A549 treated with AZD9567 at 1 μM for 4 hours (cell line): ENCODE data around the gene ZFP69B. TPM values are rescaled to one million over a fixed set of nuclear protein-coding genes. Genes with fewer than 3 reads are reported as not detected.

Experiments used
- total RNA-seq: library from RNA; stranded (reverse); fragments of 200-300 nt; extraction: Qiagen RNA extraction; gene quantifications from 5 replicates; pipeline ENCODE4 v1.2.3, GENCODE V29; 2022; ENCODE audit not compliant: insufficient read depth

The ZFP69B gene
- total RNA-seq = 1.3 to 2.1 TPM (median 1.5 TPM) in 5 replicates

GRCh38 chr1:40449684-40450494 is at the start of gene ZFP69B:
ZFP69B (plus strand) TSS chr1:40450476; CDS start chr1:40450962, 486 bp downstream.

DNA sequence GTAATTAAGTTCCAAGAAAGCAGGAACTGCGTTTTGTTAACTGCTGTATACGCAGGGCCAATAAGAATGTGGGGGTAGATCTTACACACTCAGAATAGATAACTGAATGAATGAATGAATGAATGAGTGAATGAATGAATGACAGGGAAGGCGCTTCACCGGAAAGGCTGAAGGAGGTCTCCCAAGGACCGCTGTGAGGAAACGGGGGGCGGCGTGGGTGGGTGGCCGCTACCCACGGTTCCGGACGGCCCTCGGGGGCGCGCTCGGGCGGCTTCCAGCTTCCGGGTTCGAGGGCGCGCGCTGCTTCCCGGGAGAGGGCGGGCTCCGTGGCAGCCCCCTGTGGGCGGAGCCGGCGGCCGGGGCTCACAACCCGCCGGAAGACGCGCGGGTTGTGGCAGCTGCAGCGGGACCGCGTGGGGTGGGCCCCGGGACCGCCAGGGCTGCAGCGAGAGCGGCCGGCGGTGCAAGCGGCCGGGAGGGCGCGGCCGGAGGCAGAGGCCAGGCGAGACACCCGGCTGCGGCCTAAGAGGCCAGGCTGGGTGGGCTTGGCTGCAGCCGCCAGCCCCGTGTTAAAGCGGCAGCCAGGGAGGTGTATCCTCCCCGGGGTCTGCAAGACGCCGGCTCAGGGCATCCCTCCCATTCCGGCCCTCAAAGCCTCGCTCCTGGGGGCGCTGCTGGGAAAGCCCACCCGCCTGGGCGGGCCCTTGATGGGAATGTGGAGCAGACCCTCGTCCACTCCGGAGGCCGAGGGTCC is 26.8 kb downstream of the ZFP69B start, which contains the start of gene ZFP69:
Gene ZFP69, plus strand, starts transcription at position 367 of the 754 bp plus-strand sequence. CDS start 2,072 bp downstream, outside the sequence.

DNA sequence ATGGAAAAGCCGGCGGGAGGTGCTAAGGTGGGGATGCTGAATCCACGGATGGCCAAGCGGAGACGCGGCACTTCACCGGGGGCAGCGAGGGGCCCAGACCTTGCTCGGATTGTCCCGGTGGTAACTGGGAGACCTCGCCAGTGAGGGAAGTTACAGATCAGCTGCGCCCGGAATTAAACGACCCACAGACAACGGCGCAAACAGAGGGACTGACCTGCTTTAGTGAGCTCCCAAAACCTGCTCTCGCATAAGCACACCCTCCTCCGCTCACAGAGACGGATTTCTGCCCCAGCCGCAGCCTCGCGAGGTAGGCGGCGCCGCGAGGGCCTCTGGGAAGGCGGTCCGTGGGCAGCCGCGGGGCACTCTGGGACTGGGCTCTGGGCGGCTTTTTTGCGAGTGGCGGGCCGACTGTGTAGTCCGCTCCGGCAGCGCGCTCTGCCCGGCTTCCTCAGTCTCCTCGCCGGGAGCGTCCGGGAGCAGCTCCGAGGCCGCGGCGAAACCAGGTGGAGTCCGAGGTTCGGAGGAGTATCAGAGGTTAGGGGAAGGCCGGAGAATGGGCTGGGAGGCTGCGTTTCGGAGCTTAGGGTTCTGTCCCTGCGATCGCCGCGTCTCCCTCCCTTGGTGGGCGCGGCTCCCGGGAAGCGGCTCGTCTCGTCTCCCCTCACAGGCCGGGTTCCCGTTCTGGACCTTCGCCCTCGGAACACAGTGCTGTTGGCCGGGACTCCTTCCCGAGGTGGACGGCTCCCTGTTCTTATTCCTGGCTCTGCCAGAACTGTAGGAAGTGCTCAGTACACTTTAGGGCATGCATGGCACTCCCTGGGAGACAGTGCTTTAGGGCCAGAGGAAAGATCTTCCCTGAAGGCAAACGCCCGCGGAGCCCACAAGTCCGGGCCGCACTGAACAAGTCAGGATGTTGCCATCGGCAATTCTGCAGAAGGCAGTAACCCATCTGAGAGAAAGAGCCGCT is 58.4 kb downstream of the ZFP69B start, which contains the start of gene EXO5:
Gene EXO5, plus strand, starts transcription at position 393 of the 967 bp plus-strand sequence. CDS start 5,778 bp downstream, outside the sequence.

Other genes starting within 250 kb of the ZFP69B start
- not detected in 5 replicates for gene TMCO2, start 202.5 kb upstream of the ZFP69B start, total RNA-seq
- gene ZMPSTE24, start 192.2 kb upstream of the ZFP69B start, total RNA-seq = 33.1 to 40.2 TPM (median 37.4 TPM) in 5 replicates
- 0.13 to 0.68 TPM (median 0.20 TPM) in 5 replicates for gene COL9A2, start 133.2 kb upstream of the ZFP69B start, total RNA-seq
- gene SMAP2, start 76.7 kb upstream of the ZFP69B start, total RNA-seq = 9.2 to 19.3 TPM (median 9.4 TPM) in 5 replicates
- not detected in 5 replicates for gene ZFP69, start 26.8 kb downstream of the ZFP69B start, total RNA-seq
- 3.6 to 4.9 TPM (median 3.8 TPM) in 5 replicates for gene EXO5, start 58.3 kb downstream of the ZFP69B start, total RNA-seq
- 2.0 to 3.8 TPM (median 2.5 TPM) in 5 replicates for gene ZNF684, start 81.2 kb downstream of the ZFP69B start, total RNA-seq
- 0.85 to 1.7 TPM (median 1.4 TPM) in 5 replicates for gene RIMS3, start 215.2 kb downstream of the ZFP69B start, total RNA-seq
- gene NFYC, start 241.2 kb downstream of the ZFP69B start, total RNA-seq = 32.6 to 44.5 TPM (median 36.9 TPM) in 5 replicates